ENCODE measurements around the gene VPS26B. TPM values are rescaled to one million over a fixed set of nuclear protein-coding genes. Genes with fewer than 3 reads are reported as not detected.

Gene VPS26B
- polyA plus RNA-seq, 1 experiment: 48.8 TPM

DNA sequence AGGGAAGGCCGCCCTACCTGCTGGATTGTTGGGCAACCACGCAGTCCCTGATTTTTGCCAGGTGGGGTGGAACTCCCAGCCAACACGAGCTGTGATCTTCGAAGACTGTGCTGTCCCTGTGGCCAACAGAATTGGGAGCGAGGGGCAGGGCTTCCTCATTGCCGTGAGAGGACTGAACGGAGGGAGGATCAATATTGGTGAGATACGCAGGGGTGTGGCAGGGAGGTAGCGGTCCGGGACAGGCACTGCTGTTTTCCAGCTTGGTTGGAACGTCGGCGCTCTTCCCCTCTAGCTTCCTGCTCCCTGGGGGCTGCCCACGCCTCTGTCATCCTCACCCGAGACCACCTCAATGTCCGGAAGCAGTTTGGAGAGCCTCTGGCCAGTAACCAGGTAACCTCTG, 36.5 kb downstream of the VPS26B start:
- CTCF ChIA-PET: interaction anchor here (1.1 to 2.2 kb wide), 6 partner anchors 10 to 22 kb away, joined by 3 to 9 read pairs (median 4); partner anchors contain the start of gene GLB1L3
- Histone ChIP-seq H3K27me3 (ENCODE audit: control insufficient read depth, insufficient read depth, low read length) (no peaks in the 10 kb centered on the region), H3K36me3 (ENCODE audit: control insufficient read depth, insufficient read depth, low read length) (peaks cover 15% of the 10 kb centered on the region), H3K4me3 (ENCODE audit: low read depth, low read length) (no peak overlapping the region)
- DNase-seq (ENCODE audit: low read depth): no peak
- TF ChIP-seq CTCF (IDR thresholded peaks at IDR 0.05; ENCODE audit: insufficient read depth, low read depth, low read length): no peak
- POLR2A ChIA-PET: no interaction called here

DNA sequence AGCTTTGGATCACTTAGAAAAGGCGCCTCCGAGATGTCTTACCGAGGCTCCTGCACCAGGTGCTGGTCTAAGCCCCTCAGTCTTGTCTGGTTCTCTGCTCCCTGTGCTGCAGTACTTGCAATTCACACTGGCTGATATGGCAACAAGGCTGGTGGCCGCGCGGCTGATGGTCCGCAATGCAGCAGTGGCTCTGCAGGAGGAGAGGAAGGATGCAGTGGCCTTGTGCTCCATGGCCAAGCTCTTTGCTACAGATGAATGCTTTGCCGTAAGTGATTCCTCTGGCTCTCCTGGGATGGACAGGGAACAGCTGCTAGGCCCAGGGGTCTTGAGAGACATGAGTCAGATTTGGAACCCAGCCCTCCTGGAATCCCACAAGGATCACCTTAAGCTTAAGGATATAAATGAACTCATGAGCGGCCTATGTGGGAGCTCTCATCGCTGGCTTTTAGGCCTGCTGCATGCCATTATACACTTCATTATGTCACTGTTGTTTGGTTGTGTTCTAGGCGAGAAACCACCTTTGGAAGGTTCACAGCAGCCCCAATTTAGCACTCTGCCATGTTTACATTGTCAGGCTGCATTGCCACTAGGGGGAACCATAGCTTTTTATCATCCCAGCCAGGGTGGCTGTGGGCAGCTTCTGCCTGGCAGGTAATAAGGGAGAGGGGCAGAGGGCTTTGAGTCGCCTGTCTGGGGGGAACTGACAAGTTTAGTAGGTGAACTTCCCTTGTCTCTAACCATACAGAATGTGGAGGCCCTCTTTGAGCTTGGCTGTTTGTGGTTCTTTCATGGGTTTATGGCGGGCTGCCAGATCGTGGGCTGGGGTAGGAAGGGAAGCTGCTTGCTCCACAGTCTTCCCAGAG, 37.4 kb downstream of the VPS26B start:
- CTCF ChIA-PET: interaction anchor here (0.8 to 2.2 kb wide), 8 partner anchors 8 to 323 kb away, joined by 3 to 9 read pairs (median 4); partner anchors contain the start of genes ACAD8, GLB1L3 and THYN1
- POLR2A ChIA-PET: no interaction called here
- TF ChIP-seq CTCF (IDR thresholded peaks at IDR 0.05; ENCODE audit: insufficient read depth, low read depth, low read length): peak; percentile 60

GRCh38 chr11:134264966-134265764, 40.7 kb downstream of the VPS26B start:
- POLR2A ChIA-PET: no interaction called here
- no peak for TF ChIP-seq CTCF (IDR thresholded peaks at IDR 0.05; ENCODE audit: insufficient read depth, low read depth, low read length)
- no peak for DNase-seq (ENCODE audit: low read depth)
- Histone ChIP-seq H3K36me3 (ENCODE audit: control insufficient read depth, insufficient read depth, low read length) (peaks cover 9% of the 10 kb centered on the region), H3K27me3 (ENCODE audit: control insufficient read depth, insufficient read depth, low read length) (no peaks in the 10 kb centered on the region; the same call in none of the 2 replicates), H3K4me3 (ENCODE audit: low read depth, low read length) (no peak overlapping the region)
- CTCF ChIA-PET: interaction anchor here (0.9 kb wide), 1 partner anchor 32 kb away, joined by 3 read pairs; no protein-coding TSS in a partner anchor

More for the DNA sequence above, 37.4 kb downstream of the VPS26B start:
- no peak for DNase-seq (ENCODE audit: low read depth)
- Histone ChIP-seq H3K36me3 (ENCODE audit: control insufficient read depth, insufficient read depth, low read length) (peaks cover 15% of the 10 kb centered on the region), H3K27me3 (ENCODE audit: control insufficient read depth, insufficient read depth, low read length) (no peaks in the 10 kb centered on the region), H3K4me3 (ENCODE audit: low read depth, low read length) (no peak overlapping the region)

GRCh38 chr11:134266440-134266839, 42.0 kb downstream of the VPS26B start:
- no peak for TF ChIP-seq CTCF (IDR thresholded peaks at IDR 0.05; ENCODE audit: insufficient read depth, low read depth, low read length)
- Histone ChIP-seq H3K27me3 (ENCODE audit: control insufficient read depth, insufficient read depth, low read length) (peaks cover 2% of the 10 kb centered on the region), H3K4me3 (ENCODE audit: low read depth, low read length) (no peak overlapping the region), H3K36me3 (ENCODE audit: control insufficient read depth, insufficient read depth, low read length) (peaks cover 6% of the 10 kb centered on the region)
- ChIA-PET POLR2A (no interaction called here), CTCF (interaction anchor here (0.9 to 1.3 kb wide), 2 partner anchors 12 to 216 kb away, joined by 3 read pairs; no protein-coding TSS in a partner anchor)
- DNase-seq (ENCODE audit: low read depth): no peak

DNA sequence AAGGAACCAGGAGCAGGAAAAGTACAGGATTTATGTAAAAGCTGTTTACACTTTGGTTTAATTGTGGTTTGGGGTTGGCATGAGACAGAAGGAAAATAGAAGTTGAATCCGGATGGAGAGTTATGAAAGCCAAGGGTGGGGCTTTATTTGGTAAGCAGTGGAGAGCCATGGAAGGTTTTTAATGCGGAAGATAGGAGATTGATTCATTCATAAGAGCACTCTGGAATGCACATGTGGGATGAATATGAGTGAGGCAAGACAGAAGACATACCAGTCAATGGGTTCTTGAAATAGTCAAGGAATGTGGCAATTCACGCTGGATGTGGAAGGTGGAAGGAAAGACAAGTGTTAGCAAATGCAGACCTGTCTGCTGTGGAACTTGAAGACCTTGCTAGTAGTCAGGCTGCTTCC, 42.4 kb downstream of the VPS26B start:
- H3K4me3 ChIP-seq (ENCODE audit: low read depth, low read length): no peak overlapping the region
- H3K27me3 ChIP-seq (ENCODE audit: control insufficient read depth, insufficient read depth, low read length): peaks cover 6% of the 10 kb centered on the region
- peaks cover 6% of the 10 kb centered on the region for H3K36me3 ChIP-seq (ENCODE audit: control insufficient read depth, insufficient read depth, low read length)
- peak; percentile 74 for DNase-seq (ENCODE audit: low read depth)
- no peak for TF ChIP-seq CTCF (IDR thresholded peaks at IDR 0.05; ENCODE audit: insufficient read depth, low read depth, low read length)
- ChIA-PET CTCF (interaction anchor here (0.9 to 1.3 kb wide), 2 partner anchors 12 to 217 kb away, joined by 3 read pairs; no protein-coding TSS in a partner anchor), POLR2A (no interaction called here)

All from BJ (cell line).